DMS153 (cell line): ENCODE results near the gene TRAK2.
"Not testable (repeated sequence)": the region's sequence is repeated elsewhere in the genome, so short reads cannot be mapped to it uniquely, and the experiment has no call there.

ENCODE experiments used
- DNase-seq: peaks from one replicate; lab custom pipeline; 2025; lab: John Stamatoyannopoulos, UW

TRAK2 gene, protein sequence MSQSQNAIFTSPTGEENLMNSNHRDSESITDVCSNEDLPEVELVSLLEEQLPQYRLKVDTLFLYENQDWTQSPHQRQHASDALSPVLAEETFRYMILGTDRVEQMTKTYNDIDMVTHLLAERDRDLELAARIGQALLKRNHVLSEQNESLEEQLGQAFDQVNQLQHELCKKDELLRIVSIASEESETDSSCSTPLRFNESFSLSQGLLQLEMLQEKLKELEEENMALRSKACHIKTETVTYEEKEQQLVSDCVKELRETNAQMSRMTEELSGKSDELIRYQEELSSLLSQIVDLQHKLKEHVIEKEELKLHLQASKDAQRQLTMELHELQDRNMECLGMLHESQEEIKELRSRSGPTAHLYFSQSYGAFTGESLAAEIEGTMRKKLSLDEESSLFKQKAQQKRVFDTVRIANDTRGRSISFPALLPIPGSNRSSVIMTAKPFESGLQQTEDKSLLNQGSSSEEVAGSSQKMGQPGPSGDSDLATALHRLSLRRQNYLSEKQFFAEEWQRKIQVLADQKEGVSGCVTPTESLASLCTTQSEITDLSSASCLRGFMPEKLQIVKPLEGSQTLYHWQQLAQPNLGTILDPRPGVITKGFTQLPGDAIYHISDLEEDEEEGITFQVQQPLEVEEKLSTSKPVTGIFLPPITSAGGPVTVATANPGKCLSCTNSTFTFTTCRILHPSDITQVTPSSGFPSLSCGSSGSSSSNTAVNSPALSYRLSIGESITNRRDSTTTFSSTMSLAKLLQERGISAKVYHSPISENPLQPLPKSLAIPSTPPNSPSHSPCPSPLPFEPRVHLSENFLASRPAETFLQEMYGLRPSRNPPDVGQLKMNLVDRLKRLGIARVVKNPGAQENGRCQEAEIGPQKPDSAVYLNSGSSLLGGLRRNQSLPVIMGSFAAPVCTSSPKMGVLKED

DNA sequence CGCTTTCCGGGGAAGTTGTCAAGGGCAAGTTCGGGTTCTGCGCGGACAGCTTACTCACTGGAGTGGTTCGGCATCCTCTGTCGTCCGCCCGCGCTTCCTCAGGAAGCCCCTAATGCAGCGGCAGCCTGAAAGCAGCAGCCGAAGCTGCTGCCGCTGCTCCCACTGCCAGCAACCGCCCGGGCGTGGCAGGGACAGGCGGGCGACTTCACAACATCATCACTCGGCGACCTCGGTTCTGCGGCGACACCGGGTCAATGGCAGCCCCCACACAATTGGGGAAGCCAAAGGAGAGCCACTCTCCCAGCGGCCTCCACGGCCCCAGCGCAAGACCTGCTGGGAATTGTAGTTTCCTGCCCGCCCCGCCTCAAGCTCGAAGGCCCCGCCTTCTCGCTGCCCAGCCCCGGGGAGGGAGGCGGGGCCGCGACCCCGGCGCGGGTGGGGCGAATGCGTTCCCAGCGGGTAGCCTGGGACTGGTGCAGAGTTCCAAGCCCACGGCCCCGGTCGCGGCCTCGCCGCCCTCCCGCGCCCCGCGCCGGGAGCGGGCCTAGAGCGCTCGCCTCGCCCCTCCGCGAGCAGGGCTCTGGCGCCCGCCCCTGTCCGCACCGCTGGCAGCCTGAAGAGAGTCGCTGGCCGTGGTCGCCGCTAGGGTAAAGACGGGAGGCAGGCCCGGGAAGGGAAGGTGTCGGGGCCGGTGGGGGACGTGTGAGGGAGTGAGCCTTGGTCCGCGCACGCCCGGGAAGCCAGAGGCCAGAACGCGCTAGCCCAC is at the start of gene TRAK2, which contains the start of gene STRADB:
TRAK2 (minus strand) TSS at position 167 of the 766 bp plus-strand sequence. CDS start 30,951 bp downstream, outside the sequence.
STRADB (plus strand) TSS at position 449 of the 766 bp plus-strand sequence. CDS start 3,101 bp downstream, outside the sequence.
- DNase-seq, result peak; percentile 90

DNA sequence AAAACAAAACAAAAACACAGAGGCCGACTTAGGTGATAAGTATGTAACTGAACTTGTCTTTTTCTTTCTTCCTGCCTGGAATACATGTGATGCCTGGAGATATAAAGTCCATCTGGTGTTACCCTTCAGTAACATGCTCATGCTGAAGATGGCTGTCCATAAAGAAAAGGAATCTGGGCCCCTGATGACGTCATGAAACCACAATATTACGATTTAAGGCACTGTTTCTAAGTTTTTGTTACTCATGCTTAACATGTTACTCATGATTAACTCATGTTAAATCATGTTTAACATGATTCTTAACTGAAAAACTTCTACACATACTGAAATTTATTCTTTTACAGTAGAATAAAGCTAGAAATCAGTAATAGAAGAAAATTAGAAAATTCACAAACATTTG is 49.3 kb upstream of the TRAK2 start:
- no peak for DNase-seq

DNA sequence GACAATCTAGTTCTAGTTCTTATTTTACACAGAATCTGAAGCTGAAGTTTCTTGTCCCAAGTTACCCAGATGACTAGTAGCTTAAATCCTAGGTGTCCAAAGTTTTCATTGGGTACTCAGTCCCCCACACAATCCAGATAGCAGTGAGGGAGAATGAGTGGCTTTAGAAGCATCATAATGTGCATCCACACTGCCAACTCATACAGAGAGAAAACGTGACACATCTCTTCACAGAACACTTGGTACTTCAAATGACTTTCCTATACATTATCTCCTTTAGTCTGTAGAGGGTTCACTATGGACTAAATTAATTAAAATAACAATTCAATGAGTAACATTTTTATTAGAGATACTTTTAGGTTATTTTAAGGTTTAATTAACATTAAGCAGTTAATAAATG is 45.5 kb upstream of the TRAK2 start:
- no peak for DNase-seq

DNA sequence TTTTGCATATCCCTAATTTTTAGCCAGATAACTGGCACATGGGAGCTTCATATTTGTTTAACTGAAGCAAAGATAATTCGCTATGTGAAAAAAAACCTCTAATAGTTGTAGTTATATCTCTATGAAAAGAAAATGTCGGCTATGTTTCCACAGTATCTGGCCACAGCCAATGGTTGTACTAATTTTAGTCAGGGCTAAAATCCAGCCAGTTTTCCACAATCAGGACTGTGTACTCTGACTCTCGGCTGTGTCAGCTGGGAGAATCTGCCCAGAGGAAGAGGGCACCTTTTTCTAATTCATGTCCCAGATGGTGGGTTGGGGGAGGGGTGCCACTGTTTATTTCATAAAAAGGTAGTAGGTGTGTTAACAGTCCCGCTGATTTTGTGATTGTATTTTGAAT is 39.0 kb upstream of the TRAK2 start:
- DNase-seq, result no peak

DNA sequence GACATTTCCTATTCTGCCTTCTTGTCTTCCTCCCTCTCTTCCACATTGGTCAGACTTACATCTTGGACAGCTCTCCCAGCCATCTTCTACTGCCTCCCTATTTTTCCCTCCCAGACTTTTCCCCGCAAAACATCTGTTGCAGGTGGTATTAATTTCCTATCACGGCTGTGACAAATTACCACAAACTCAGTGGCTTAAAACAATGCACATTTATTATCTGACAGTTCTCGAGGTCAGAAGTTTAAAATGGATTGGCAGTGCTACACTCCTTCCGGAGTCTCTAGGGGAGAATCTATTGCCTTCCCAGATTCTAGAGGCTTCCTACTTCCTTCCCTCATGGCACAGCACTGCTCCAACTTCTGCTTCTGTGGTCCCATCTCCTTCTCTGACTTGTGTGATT is 33.5 kb upstream of the TRAK2 start:
- DNase-seq, result no peak

DNA sequence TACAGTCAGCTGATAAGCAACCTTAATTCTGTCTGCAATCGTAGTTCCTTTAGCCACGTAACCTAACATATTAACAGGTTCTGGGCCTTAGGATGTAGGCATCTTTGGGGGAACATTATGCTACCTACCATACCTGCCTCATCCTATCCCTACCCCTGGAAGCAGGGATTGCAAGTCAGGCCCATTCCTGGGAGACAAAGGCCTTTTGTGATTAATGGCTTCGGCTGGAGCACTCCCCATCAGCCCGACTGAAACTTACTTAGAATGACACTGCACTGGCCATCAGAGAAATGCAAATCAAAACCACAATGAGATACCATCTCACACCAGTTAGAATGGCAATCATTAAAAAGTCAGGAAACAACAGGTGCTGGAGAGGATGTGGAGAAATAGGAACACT is 32.5 kb upstream of the TRAK2 start:
- DNase-seq, result not testable (repeated sequence)

DNA sequence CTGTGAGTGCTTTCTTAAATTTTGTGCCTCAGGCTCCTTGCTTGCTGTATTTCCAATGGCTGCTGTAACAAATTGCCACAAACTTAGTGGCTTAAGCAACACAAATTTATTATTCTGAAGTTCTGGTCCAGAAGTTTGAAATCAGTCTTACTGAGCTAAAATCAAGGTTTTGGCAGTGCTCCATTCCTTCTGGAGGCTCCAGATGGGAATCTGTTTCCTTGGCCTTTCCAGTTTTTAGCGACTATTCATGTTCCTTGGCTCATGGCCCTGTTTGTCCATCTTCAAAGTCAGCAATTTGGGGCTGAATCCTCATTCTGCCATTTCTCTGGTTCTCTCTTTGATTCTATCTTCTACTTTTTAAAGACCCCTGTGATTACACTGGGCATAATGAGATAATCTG is 32.1 kb upstream of the TRAK2 start:
- DNase-seq, result no peak

DNA sequence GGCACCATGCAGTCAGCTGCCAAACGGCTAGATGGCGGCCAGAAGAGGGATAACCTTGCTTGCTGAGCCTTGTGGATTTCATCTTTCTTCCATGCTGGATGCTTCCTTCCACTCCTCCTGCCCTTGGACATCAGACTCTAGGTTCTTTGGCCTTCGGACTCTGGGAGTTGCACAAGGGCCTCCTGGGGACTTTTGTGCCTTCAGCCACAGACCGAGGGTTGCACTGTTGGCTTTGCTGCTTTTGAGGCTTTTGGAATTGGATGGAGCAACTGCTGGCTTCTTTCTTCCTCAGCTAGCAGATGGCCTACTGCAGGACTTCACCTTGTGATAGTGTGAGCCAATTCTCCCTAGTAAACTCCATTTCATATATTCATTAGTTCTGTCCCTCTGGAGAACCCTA is 31.3 kb upstream of the TRAK2 start:
- no peak for DNase-seq

DNA sequence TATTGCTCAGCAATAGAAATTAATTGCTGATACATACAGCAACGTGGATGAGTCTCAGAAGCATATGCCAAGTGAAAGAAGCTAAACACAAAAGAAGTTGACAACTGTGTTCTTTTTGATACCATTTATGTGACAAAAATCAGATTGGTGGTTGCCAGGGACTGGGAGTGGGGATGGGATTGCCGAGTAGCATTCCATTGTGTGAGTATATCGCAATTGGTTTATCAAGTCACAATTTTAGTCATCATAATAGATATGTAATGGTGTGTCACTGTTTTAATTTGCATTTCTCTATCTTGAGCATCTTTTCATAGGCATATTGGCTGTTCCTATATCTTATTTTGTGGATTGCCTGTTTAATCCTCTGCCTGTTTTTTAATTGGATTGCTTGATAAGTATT is 21.2 kb upstream of the TRAK2 start:
- no peak for DNase-seq

DNA sequence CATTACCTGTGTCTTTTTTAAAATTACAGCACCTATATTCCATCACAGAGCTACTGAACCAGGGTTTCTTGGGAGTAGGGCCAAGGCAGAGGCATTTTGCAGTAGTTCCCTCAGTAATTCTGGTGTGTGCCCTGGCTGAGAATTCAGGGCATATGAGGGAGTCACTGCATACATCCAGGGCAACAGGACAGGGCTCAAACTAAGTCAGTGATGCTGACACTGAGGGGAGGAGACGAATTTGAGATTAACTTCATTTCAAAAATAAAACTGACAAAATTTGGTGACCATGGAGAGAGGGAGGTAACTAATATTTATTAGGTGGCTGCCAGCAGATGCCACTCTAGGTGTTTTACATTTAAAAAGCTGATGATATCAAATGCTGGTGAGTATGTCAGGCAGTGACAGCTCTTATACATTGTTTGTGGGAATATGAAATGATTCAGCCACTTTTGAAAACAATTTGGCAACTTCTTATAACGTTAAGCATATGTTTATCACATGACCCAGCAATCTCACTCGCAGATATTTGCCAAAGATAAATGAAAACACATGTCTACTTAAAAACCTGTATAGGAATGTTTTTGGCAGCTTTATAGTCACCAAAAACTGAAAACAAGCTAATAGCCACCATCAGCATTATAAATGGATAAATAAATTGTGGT is 20.6 kb upstream of the TRAK2 start:
- no peak for DNase-seq

DNA sequence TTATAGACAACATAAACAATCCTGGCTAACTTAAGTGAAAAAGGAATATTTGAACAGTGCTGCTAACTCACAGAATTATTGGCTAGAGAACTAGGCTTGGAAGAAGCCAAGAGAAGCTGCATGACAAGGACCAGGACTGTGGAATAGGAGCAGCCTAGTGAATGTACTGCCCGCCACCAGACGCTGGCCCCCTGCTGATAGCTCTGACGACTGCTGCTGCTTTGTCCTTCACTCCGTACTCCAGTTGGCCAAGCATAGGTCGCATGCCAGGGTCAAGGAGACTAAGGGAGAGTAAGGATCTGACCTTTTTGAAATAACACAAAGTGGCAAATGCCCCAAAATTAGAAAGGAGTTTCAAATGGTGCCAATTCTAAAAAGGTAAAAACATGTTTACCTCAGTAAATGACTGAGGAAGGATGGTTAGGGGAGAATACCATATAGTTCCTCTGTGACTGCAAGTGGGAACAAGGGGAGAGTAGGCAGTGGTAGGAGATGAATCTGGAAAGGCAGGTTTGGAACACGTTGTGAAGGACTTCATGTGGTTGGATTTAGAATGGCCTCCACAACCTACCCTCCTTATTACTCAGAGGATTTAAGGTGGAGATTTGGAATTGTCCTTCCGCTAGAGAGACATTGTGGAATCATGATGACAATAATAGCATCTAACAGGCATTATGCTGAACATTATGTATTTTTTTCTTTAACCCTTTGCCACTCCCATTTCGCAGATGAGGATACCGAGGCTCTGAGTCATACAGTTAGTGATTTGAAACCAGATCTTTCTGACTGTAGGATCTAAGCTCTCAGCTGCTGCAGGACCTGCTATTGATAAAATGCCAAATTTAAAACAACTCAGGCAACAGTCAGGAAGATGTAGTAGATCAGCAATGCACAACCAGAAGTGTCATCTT is 19.8 kb upstream of the TRAK2 start:
- no peak for DNase-seq

DNA sequence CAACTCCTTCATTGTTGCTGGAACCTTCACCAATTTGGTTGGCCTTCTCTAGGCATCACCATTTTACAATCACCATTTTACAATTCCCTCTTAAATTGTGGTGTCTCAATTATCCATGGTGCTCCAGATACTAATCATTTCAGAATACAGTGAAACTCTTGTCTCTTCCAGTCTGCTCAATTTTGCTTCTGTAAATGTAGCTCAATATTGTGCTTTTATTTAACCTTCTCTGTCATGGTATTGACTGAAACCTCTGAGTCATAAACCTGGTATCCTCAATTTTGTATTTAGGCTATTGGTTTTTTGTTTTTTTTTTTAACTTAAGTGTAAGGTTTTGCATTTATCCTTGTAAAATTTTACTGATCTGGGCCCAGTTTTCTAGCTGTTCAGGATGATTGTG is 16.4 kb upstream of the TRAK2 start:
- no peak for DNase-seq

DNA sequence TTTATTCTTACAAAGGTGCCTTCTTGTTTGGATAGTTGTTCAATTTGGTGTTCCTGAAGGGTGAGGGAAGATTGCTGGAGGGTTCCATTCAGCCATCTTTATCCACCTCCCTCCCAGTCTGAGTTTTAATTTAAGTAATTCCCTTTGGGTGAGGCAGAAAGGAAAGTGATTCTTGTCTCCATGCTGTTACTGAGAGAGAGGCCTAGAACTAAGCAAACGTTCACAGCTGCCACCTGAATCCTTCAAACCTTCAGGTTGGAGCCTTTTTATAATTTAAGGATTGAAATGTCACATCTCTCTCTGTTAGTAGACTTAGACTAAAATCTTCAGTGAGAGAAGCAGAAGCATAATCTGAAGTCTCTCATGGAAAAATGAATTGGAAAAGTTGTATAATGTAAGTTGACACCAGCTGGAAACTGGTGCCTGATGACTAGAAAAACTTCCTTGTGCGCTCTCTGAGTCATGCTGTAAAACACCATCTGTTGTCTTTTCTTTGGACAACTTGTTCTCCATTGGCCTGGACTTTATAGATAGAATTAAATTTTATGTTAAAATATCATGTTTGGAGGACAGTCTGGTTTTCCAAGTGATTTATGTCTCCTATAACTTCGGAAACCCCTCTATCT is 14.9 kb upstream of the TRAK2 start:
- peak; percentile 19 for DNase-seq

DNA sequence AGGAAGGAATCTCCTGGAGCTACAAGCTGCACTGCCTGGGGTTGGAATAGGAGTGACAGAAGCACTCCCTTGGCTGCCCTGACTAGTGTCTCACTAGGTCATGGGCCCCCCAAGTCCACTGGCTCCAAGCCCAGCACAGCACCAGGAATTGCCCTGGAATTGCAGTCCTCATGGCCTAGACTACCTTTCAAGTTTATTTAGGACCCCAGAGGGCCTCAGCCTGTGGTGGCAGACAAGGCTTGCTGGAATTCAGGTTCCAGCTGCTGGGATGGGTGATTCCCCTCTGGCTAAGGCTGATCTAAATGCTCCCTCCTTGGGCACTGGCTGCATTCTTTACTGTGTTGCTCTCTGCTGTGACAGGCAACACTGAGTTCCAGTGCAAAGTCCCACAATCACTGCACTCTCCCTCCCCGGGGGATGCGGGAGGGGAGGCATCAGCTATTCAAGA is 14.3 kb upstream of the TRAK2 start:
- DNase-seq, result no peak

DNA sequence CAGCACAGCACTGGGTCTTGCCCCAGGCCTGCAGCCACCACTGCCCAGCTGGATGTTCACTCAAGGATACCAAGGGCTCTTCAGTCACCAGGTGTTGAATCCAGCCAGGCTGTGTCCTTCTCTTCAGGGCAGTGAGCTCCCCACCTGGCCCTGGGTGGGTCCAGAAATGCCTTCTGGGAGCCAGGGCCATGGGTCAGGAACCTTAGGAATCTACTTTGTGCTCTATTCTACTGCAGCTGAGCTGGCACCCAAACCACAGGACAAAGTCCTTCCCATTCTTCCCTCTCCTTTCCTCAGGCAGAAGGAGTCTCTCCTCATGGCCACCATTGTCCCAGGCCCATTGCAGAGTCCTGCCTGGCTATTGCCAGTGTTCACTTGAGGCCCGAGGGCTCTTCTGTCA is 13.3 kb upstream of the TRAK2 start:
- no peak for DNase-seq

DNA sequence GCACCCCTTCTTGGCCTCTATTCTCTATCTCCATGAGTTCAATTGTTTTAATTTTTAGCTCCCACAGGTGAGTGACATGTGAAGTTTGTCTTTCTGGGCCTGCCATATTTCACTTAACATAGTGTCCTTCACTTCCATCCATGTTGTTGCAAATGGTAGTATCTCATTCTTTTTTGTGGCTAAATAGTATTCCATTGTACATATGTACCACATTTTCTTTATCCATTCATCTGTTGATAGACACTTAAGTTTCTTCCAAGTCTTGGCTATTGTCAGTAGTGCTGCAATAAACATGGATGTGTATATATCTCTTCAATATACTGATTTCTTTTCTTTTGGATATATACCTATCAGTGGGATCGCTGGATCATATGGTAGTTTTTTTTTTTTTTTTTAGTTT is 9.3 kb upstream of the TRAK2 start:
- DNase-seq, result no peak

DNA sequence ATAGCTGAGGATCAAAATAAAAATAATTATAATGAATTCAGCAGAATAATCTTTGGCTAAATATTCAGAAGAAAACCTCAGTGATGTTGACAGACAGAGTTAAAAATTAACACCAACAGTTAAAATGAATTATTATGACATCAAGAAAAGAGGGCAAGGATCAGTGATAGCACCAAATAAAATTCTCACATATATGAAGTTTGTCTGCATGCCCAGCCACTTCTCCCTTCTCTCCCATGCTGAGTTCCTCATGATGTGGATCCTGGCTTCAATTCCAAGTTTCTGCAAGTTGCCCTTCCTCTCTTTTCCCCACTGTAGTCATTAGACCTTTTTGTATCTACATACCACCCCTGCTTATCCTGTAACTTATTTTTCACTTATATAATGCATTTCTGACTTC is 7.1 kb upstream of the TRAK2 start:
- DNase-seq, result no peak

DNA sequence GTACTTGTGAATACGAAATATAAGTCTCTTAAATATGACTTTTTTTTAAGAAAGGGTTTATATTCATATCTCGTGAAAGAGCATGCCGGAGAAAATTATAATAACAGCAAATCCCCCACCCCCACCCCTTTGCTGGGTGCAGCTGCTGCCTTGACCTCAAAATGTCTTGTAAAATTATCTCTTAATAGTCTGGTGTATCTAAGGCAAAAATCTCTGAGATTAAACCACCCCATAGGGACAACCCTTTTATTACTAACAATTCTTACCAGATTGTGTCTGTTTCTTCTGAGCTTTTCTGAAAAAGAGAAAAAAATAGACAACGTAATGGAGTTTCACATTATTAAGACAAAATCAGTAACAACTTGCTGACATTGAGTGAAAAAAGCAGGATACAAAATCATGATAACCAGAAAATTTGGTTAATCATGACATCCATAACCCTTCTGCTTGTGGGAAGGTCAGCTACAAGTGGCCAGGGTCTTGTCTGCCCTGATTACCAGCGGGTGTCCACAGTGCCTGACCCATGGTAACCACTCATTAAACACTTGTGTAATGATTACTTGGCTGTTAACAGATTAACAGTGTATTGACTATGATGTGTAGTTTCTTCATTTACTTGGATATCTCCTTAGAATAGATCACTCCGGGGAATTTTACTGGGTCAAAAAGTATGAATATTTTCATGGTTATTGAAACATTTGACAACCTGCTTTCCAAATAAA is 1.8 kb upstream of the TRAK2 start:
- no peak for DNase-seq
